ENCODE measurements around the gene AK4.

Gene AK4

GRCh38 chr1:65177457-65177856, 29.5 kb downstream of the AK4 start:
- DNase-seq, result no peak

DNA sequence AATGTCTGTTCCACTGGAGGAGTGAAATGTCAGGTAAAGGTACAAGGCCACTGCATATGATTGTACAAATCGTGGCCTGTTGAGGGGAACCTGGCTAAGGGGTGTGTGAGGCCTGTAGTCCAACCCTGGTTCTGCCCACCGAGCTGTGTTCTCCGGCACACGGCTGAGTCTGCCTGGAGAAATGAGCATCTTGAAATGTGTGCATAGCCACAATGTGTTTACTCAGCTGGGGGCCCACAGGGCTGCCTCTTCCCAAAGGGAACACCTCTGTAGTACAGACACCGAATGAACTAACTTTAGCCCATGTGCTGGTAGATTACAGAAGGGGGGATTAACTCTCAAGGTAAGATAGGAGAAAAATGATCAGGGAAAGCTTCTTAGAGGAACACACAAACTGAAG, 30.2 kb downstream of the AK4 start:
- no peak for DNase-seq

GRCh38 chr1:65179148-65179547, 31.1 kb downstream of the AK4 start:
- no peak for DNase-seq

DNA sequence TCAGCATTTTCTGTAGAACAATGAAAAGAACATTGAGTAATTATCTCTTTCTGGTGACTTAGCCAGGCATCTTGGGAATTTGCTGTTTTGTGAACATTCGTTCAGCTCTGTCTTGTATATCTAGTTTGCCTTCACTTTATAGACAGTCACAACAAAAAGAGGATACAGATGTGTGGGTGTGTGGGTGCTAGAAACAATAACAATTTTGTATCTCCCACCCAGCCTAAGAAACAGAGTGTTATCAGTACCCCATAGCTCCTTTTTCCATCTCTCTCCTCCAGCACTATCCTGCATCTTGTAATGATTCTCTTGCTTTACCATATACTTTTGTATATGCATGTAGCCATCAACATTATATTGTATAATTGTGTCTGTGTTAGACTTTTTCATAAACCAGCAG, 33.0 kb downstream of the AK4 start:
- DNase-seq, result no peak

- no peak for DNase-seq
Measured at GRCh38 chr1:65182658-65183268, 34.8 kb downstream of the AK4 start.

- DNase-seq, result no peak
Measured at GRCh38 chr1:65189576-65190115, 41.6 kb downstream of the AK4 start.

GRCh38 chr1:65190229-65190628, 42.2 kb downstream of the AK4 start:
- DNase-seq, result no peak

DNA sequence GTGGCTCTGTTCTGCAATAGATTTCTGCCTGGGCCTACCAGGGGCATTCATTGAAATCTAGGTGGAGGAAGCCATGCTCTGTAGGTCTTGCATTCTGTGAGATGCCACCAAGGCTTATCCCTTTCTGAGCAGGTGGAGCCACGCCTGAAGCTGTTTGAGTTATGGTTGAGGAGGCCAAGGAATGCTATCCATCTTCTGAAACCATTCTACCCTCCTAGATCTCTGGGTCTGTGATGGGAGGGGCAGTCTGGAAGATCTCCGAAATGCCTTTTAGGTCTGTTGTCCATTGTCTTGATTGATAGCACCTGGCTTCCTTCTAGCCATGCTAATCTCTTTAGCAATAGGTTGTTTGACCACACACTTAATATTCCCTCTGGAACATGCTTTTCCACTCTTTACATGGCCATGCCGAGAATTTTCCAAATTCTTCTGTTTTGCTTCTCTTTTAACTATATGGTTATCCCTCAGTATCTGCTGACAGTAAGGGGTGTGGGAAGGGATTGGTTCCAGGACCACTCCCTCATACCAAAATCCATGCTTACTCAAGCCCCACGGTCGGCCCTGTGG, 45.2 kb downstream of the AK4 start:
- no peak for DNase-seq

GRCh38 chr1:65195495-65196417, 47.8 kb downstream of the AK4 start:
- DNase-seq, result no peak

DNA sequence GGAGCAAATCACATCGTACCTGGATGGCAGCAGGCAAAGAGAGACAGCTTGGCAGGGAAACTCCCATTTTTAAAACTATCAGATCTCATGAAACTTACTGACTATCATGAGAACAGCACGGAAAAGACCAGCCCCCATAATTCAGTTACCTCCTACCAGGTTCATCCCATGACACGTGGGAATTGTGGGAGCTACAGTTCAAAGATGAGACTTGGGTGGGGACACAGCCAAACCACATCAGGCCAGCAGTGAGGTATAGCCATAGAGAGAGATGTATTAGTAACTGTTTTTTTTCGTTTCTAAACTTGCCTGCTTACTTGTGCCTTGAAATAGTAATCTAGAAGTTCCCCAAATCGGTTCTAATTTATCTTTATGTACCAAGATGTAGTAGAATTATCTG, 48.9 kb downstream of the AK4 start:
- no peak for DNase-seq

- DNase-seq, result no peak
Measured at GRCh38 chr1:65197636-65198035, 49.6 kb downstream of the AK4 start.

DNA sequence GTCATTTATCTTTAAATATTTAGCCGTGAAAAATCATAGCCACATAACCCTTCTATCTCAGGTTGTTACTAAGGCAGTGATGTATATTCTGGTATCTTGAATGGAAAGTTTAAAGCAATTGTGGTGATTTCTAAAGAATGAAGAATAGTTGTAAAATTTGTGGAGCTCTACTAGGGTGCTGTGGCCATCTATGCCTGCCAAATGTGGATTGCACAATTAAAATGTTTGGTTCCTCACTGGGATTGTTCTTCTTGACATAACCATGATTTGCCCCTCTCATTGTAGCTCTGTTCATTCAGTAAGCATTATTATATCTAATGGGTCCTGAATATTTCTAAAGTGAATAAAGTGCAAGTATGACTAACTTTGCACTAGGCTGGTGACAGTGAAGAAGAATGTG, 50.1 kb downstream of the AK4 start:
- DNase-seq, result no peak

DNA sequence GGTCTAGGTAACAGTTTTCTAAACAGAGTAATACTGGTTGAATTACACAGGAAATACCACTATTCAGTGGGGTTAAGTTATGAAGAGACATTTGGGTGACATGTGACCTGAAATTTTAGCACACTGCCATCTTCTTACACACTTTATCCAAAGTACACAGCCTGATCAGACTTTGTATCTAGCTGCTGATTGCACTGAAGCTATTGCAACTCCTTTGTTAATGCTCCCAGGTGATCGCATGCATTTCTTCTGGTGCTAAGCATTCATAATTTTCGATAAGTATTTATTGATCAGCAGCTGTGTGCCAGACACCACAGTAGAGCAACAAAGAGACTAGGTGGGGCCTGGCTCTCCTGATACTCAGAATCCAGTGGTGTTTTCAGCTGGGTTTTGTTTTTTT, 52.4 kb downstream of the AK4 start:
- no peak for DNase-seq

DNA sequence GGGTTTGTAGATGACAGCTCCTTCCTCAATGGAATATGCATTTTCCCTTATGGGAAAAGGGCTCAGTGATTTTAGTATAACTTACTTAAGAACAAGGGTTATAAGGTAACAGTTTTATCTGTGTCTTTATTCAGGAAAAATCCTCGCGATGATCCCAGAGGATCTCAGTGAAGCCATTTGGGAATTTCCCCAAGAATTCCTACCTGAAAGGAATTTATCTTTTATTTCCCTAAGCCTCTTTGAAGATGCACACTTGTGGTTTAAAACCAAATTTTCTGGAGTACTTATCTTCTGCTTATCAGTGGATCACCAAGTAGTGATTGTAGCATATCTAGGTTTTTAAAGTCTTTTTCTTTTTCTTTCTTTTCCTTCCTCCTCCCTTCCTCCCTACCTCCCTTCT, 58.8 kb downstream of the AK4 start:
- DNase-seq, result no peak

DNA sequence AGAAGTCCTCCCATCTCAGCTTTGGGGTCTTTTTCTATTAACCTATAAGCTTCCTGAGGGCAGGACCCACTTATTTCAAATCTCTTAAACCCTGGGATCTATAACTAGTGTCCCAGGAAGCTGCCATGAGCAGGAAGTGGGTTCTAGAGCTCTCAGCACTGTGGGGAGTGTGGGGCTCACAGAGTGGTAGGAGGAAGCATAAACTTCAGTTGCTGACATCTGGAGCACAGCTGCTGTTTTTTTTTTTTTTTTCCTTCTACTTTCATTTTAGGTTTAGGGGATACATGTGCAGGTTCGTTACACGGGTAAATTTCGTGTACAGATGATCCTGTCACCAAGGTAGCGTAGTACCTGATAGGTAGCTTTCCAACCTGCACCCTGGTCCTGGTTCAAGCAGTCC, 59.3 kb downstream of the AK4 start:
- no peak for DNase-seq

- no peak for DNase-seq
Measured at GRCh38 chr1:65208563-65208973, 60.6 kb downstream of the AK4 start.

- DNase-seq, result peak; percentile 25
Measured at GRCh38 chr1:65209005-65209885, 61.2 kb downstream of the AK4 start.

- DNase-seq, result no peak
Measured at GRCh38 chr1:65210325-65210724, 62.3 kb downstream of the AK4 start.

DNA sequence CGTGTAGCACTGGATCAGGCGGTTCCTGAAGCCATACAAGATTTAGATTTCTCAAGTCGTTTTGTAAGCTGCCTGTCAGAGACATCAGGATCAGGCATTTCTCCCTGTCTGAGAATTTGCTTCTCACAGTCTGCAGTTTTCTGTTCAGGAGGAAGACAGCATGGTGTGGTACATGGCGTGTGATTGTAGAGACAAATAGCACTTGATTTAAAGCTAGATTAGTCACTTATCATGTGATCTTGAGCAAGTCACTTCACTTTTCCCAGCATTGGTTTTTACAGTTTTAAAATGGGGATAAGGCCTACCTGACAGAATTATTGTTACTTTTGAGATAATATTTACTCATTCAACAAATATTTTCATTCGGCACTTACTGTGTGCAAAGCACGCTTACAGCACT, 63.3 kb downstream of the AK4 start:
- no peak for DNase-seq

- DNase-seq, result no peak
Measured at GRCh38 chr1:65213271-65214023, 65.4 kb downstream of the AK4 start.

DNA sequence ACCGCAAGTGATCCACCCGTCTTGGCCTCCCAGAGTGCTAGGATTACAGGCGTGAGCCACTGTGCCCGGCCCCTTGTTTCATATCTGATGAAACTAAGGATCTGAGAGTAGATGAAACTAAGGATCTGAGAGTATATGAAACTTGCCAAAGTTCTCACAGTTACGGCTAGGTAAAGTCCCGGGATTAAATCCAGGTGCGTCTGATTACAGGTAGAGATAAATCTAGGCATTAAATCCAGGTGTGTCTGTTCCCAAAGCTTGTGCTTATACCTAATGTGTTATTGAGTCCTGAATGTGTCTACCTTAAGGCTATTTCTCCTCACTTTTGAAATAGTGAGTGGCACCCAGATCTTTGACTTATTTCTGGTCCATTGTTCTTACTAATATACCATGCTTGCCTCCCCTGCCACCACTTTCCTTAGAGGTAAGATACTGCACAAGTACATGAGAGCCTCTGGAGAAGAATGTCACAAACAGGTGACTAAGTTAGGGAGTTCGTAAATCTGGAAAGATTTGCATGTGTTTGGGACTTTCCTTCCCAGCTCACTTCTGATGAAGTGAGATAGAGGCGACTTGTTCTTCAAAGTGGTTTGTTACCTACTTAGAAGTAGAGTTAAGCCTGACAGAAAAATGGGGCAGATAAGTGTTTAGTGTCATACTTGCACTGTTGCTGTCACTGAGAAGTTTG, 66.5 kb downstream of the AK4 start:
- no peak for DNase-seq

- no peak for DNase-seq
Measured at GRCh38 chr1:65216989-65217388, 69.0 kb downstream of the AK4 start.

All from NCI-H2029 treated with DMSO at 0.1 percent for 48 hours (cell line).